Measurements from ENCODE around the gene ARVCF.

GRCh38 chr22:19927696-19928095 lies 88.9 kb downstream of the ARVCF start:
- no peak for TF ChIP-seq CTCF (conservative IDR thresholded peaks at IDR 0.05; ENCODE audit: low read depth, low read length)
- no peak for TF ChIP-seq EZH2 (IDR thresholded peaks at IDR 0.05; ENCODE audit: borderline replicate concordance, low read depth, low read length, poor library complexity, severe bottlenecking)
